HG02623 (cell line): ENCODE data around the gene CORO6.

Experiments used
- ATAC-seq: cut with Tn5 transposase; IDR thresholded peaks from one replicate; pipeline ENCODE4 v1.9.1; 2021; ENCODE audit warnings: moderate library complexity; ENCODE audit not compliant: unreplicated experiment

The CORO6 gene

DNA sequence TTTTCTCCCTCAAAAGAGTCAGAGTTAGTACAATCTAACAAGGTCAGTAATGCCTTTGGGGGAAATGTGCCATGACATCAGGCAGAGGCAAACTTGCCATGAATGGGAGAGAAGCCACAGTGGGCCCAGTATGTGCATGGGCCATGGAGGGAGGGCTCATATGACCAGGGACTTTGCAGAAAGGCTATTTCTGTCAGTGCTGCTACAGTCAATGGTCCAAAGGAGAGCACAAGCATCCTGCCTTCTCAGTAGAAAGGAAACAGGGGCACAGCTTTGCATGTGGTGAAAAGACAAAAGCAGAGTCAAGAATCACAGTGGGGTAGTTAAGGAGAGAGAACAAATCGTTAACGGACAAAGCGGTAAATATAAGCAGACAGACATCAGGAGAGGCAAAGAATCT, 11.2 kb upstream of the CORO6 start:
- ATAC-seq = no peak

DNA sequence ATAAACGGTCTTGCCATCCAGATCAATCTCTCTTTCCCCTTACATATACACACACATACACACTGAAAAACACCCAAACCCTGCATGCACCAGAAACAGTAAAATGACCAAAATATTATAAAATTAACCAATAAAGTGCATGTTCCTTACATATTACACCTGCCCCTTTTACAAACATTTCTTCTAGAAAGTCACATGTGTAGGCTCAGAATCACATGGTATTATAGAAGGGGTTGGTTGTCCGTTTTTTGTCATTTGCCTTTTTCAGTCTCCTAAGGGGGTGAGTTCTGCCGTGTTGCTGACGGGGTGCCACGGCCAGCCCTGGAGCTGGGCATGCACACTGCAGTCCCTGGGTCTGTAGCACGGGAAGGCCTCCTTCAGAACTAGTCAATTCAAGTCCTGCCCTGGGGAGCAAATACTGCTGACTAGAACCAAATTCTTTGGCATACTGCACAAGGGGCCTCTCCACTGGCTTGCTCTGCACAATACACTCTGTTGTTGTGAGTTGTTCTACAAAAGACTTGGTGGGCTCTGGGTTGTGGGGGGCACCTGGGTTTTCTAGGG, 8.0 kb upstream of the CORO6 start:
- no peak for ATAC-seq

DNA sequence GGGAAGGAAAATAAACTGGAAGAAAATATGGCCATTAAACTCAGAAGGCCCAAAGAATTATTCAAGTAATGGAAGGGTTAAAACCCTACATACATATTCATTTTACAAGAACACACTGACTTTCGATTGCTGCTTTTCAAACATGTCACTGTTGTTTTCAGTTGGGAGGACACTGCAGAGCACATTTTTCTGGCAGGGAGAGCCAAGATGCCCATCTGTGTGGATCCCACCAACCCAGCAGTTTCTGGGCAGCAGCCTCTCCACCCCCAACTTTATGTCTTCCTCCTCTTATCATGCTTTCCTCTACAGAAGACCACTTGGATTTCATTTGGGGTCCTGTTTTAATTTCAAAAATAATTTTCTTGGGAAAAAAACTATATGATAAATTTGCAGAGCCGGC, 7.1 kb upstream of the CORO6 start:
- no peak for ATAC-seq

DNA sequence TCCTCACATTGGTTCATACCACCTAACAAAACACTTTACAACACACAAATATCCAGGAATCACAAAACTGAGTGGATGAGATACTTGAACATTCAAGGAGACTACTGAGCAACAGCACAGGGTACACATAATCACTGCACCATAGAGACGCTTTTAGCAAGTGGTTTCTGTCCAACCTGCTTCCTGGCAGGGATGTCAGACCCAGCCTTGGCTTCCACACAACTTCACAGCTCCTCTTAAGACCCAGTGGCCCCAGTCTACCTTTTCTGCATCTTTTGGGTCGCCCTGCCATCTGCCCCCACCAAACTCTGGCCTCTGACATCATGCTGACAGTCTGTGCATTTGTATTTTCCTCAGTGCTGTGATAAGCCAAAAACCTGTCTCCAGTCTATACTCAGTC, 5.9 kb upstream of the CORO6 start:
- no peak for ATAC-seq

DNA sequence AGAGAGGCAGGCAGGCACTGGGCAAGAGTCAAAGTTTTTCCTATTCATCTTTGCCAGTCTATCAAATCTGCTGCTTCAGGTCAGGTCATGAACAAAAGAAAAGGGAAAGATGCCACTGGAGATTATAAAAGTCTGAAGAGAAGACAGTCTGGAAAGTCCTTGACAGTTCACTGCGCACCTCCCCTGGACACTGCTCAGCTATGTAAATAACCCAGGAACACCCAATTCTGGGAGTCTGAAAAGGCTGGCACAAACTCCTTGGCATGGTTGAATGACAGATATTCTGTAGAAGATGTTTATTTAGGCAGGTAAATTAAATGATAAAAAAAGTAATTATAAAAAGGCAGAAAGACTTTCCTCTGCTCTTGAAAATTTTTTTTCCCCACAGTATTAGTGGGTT, 5.2 kb upstream of the CORO6 start:
- no peak for ATAC-seq

DNA sequence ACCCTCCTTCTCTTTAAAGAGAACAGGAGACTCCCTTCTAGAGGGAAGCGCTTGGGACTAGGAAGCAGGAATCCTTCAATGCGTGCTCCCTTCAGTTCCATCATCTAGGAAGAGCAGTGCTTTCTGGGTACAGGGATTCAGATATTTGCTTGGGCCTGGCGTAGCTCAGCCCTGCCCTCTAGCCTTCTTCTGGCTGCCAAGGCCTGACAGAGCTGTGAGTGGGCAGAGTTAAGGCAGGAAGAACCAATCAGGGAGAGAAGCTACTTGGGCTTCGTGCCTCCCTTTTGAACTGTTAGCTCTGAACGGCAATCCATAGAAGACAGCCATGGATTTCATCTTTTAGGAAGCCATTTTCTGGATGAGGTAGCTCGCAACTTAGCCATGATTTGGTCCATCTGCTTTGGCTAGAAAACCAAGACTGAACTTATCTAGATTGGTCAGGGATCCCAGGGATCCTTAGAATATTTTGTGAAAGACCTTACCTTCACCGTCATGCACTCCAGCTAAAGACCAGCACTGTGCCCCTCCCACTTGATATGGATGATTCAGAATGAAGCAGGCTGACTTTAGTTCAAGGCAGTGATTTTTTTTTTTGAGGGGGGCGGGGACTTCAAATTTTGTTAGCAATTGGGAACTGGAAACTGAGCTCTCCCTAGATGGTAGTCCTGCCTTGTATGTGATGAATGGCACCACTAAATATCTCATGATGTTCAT, 2.5 kb upstream of the CORO6 start:
- no peak for ATAC-seq

DNA sequence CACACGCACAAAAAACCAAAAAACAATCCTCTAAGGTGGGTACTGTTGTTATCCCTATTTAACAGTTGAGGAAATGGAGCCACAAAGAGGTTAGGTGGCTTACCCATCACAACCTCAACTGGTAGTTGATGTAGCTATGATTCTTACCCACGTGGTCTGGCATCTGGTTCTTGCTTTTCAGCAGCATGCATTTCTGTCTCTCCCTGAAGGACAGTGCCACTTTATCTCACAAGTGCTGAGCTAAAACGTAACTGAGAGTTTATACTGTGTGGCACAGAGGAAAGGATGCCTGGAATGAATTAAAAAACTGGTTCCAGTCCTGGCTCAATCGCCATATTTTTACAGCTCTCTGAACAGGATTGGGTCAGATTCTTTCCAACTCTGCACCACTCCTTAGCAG, 1.9 kb upstream of the CORO6 start:
- no peak for ATAC-seq

DNA sequence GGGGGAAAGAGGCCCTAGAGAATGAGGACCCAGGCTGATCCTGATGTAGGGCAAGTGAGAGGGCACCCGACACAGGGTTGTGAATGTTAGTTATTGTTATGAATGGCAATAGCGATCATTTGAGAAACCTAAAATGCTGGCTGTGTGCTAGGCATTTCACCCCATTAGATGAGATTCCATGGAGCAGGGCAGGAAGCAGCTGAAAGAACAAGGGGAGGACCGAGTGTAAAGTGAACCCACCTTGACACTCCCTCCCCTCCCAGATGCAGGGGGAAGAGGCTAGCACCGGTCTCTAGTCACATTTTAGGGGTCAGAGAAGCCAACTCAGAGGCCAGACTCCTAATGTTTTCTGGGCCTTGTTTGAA, 553 bp upstream of the CORO6 start:
- no peak for ATAC-seq

DNA sequence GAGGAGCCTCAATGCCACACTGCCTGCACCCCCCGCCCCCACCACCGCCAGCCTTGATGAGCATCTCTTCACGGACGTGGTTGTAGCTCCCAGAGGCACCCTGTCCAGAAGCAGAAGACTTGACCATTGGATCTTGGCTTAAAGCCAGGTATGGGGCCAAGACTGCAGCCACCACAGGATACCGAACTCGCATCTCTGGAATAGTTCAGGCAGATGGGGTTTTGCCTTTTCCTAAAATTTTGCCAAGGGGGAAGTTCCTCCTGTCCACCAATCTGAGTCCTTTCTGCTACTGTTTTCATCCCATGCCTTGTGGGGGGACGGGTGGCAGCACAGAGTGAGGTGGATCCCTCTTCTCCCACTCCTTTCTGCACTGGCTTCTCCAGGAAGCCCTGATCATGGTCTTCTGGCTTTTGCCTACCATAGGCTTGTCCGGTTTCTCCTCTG, 939 bp downstream of the CORO6 start:
- no peak for ATAC-seq

DNA sequence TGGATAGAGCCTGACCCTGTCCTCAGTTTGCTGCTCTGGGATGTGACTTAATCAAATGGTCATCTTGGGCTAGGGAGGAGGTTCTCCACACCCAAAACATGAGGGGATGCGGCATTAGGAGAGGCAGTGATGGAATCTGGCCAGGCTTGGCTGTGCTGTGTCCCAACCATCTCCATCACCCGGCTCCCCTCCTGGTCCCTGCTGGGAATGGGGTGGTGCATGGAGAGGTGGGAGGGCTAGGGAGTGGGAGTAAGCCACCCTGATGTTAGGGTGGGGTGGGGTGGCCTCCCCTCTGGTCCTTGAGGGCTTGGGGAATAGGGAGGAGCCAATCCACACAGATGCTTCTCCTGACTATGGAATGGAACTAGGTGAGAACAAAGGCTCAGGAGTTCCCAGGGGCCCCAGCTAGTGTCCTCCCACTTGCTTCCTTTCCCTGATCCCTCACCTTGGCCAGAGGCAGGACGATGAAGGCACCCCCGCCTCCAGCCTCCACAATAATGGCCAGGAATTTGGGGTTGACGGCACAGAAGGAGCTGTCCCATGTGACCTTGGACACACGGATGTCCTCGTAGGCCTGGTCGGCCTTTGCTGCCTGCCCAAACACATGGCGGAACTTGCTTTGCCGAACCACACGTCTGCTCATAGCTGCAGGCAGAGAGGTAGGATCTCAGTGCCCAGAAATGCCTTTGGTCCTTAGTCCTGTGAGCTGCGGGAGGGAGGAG, 1.8 kb downstream of the CORO6 start:
- no peak for ATAC-seq

DNA sequence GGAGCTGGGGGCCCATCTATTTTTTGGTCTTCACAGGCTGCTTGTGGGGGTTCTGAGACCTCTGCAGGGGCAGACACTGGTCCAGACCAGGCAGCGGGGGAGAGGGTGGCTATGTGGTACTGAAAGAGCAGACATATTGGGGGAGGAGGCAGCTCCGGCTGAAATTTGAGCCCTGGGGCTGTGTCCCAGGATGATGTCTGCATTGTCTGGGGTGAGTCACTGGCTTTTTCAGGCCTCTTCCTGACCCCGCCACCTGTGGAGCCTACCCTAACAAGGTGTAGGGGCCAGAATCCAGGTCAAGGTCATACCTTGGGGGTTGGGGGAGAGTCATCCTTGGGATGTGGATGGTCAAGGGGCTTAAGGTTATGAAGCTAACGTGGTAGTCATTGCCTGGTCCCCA, 2.4 kb downstream of the CORO6 start:
- no peak for ATAC-seq

DNA sequence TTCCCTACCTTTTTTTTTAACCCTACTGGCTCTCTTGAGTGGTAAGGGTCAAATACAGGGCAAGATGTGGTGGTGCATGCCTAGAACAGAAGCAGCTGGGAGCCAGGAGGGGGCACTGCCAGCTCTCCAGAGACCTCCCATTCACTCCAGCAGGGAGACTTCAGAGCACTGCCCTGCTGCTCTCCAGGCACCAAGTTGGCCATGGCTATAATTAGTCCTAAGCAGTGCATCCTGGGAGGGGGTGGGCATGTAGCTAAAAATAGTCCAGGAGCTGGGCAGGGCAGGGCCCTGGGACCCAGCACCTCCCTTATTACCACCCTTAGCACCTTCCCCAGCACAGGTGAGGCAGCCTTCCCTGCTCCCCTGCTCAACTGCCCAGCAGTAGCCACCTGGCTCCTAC, 3.5 kb downstream of the CORO6 start:
- ATAC-seq = no peak

DNA sequence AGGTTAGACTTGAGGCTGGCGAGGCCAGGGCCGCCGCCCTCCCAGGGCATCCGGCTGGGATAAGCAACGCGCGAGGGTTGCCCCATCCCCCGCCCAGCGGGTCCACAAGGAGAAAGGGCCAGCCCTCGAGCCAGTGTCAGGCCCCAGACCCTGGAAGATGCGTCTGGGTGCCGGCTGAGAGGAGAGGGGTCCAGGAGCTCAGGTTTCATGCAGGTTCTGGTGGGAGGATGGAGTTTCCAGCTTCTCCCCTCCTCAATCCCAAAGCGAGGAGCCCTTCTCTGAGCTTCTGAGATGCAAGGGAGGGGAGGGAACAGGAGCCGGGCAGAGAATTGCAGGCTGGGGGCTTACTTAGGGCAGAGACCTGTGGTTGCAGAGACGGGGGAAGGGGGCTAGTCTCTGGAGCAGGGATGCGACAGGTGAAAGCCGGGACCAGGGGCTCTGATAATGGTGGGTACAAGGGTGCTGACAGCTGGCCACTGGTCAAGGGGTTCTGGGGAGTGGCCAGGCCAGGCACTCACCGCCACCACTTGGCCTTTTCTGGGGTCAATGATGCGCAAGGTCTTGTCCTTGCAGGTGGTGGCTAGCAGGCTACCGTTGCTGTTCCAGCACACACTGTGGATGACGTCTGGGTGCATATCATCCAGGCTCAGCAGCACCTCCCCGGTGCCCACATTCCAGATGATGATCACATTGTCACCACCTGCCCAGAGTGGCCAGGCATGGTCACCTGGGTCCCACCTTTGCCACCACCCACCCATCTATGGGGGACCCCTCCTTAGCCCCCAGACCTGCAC, 4.2 kb downstream of the CORO6 start:
- no peak for ATAC-seq

DNA sequence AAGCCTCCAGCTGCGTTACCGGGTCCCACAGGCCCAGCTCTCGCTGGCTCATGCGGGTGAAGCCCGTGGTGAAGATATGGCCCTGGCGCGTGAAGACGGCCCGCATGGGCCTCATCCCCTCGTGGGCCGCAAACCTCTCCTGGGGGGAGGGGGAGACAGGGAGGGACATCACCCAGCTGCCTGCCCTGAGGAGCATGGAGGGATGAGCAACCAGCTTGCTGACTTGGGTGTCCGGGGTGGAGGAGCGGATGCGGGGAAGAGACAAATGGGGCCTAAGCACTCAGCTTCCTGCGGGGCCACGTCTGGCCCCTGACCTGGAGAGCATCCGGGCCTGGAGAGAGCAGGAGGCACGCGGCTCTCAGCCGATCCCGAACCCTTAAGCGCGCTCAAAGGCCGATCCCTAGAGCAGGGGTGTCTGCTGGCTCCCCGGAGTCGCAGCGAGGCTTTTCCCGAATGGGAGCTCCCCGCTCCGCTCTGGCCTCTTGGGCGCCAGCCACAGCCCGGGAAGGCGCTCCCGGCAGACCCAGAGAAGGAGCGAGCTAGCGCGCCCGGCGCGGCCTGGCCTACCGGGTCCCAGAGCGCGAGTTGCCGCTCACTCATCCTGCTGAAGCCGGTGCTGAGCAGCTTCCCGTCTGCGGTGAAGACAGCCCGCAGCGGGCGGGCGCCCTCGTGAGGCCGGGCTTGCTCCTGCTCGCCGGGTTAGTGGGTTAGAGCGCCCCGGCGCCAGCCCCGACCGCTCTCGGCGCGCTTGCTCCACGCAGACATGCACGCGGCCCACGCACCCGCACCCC, 5.0 kb downstream of the CORO6 start:
- no peak for ATAC-seq

DNA sequence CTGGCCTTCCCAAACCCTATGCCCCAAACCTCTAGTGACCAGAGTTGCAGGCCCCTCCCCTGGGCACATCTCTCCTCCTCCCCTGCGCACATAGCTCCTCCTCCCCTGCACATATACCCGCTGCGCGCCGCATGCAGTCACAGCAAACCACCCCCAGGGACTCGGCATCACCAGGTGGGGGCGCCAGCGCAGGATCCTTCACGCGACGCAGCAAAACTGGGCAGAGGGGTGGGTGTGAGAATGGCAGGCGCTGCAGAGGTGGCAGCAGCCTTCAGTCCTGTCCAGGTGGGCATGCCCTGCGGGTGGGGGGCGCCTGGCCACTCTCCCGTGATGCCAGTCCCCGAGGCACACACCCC, 5.6 kb downstream of the CORO6 start:
- peak; percentile 35 for ATAC-seq

DNA sequence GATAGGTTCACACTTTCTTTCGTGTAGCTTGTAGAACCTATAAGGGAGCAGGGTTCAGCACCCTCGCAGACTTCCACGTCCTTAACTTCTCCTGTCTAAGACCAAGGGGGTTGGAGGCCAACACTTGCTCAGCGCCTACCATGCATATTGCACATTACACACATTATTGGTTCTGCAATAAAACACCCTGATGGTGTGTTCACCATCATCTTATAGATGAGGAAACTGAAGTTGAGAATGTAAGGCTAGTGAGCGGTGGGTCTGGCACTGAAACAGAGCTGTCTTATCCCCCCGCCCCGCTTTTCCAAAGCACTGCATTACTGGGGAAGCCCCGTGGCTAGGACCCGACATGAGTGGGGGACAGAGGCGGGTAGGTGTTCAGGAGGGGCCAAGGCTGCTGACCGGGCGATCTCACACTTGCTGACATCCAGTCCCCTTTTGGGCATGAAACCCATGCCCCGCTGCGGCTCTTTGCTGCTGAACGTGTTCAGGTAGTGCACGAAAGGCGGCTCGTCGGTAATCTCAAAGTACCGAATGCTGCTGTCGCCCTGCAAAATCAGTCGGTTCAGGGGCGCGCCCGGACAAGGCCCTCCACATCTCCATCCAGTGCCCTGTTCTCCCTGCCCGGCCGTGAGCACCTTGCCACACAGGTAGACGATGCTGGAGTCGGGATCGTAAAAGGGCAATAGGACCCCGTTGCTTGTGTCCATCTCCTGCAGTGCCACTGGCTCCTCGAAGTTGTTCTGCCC, 6.2 kb downstream of the CORO6 start:
- no peak for ATAC-seq

DNA sequence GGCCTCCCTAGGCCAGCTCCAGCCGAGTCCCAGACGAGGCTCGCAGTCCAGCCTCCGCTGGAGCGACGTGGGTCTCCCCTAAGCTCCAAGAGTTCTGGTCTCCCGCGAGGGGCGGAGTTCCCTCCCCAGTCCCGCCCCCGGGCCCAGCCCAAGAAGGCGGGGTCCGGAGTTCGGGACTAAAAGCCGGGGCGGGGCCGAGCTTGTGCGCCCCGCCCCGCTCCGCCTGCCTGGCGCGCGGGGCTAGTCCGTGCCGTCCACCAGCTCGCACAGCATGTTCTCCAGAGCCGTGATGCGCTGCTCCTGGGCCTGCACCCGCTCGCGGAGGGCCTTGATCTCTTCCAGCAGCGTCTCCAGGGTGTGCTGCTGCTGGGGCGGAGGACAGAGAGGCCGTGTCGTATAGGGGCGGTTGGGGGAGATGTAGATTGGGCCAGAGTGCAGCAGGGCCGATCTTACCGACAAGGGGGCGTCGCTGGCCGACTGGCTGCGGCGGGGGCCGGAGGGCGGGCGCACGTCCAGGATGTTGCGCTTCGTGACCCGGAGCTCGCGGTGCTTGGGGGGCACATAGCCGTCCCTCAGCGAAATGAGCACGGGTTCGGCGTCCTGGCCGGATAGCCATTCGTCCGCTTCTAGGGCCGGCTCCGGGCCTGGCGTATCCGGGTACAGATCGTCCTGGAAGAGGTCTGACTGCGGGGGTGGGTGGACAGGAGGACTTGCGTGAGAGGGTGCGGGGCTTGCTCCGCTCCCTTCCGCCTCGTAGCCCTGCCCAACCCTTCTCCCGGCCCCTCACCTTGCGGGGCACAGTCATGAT, 7.0 kb downstream of the CORO6 start:
- peak; percentile 58 for ATAC-seq

DNA sequence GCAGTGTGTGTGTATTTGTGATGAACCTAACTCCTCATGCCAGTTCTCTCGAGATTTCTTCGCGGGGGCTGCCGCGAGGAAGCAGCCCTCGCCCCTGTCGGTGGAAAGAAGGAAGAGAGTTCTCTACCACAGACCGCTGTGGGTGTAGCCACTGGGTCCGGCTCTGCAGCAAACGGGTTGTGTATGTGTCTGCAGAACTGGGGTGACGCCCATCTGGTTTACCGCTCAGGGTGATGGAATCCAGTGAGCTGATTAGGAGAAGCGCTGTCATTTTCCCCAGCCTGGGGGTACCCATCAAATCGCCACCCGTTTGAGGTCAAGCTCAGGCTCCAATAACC, 7.7 kb downstream of the CORO6 start:
- no peak for ATAC-seq

DNA sequence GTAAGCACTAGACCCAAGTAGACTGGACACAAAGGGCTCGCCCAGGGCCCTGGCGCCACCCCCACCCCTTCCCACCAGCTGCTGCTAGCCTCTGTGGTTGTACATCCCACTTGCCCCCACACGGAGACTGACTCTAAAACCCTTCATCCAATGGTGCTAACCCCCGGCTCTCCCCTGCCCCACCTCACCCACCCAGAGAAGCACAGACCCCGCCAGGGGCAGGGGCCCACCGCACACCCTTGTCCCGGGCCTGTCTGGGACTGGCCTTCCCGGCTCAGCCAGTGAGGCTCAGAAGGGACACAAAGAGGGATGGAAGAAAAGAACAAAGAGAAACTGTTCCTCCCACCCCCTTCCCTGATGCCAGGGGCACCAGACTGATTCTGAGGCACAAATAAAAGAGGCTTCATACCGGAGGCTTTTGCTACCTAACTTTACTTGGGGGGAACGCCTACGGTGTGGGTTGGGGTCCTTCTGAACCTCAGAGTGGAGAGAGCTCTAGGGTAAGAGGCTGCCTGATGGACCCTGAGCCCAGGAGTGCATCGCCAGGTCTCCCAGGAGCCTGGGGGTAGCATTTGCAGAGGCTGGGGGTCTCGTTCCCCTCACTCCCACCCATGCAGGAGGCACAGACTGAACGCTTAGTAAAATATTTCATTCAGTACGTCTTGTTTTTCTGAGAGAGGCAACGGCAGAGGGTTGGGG, 8.2 kb downstream of the CORO6 start:
- no peak for ATAC-seq
